NCI-H446 (cell line): ENCODE results near the gene PIGS.
"Not testable (repeated sequence)": the region's sequence is repeated elsewhere in the genome, so short reads cannot be mapped to it uniquely, and the experiment has no call there.

Experiments
- DNase-seq, 2 experiments: peaks; one replicate each; lab custom pipeline; 2025; lab: John Stamatoyannopoulos, UW

The PIGS gene

GRCh38 chr17:28578246-28579195, 7.2 kb upstream of the PIGS start:
- DNase-seq: no peak

DNA sequence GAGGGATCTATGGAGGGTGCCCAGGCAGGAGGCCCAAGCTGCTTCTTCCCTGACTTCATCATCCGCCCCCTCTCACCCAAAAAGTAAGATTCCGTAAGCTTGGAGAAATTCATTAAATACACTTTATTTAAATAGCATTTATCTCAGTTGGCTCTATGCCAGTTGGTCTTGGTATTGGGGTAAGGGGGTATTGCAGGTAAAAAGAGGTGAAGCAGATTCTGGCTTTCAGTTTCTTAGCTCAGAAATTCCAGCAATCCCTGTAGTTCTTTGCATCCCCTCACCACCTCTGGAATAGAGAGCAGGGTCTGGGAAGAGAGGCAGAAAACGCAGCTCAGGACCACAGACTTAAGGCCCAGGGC, 6.1 kb upstream of the PIGS start:
- no peak for DNase-seq

GRCh38 chr17:28576758-28577465, 5.6 kb upstream of the PIGS start, which contains the start of gene ALDOC:
Gene ALDOC, minus strand, starts transcription at chr17:28576895. Its CDS starts 1,363 bp downstream, at chr17:28575532.
- peak; percentile 51 to 82 for DNase-seq

DNA sequence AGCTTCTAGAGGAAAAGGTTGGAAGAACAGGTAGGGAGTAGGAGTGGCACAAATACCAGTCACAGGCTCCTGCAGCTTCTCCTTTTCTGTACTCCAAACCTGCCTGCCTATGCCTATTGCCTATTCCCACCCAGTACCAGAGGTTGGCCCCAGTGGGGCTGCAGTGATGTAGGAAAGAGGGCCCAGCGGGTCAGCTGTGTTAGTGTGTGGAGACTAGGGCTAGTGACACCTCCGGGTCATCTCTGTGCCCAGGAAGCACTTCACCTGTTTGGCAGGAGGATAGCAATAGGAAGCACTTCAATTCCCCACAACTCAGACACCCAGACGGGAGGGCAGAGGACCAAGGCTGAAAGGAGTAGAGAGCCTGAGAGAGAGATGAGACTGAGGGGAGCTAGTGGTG, 4.7 kb upstream of the PIGS start:
- DNase-seq: not testable (repeated sequence)

GRCh38 chr17:28575126-28575795, 3.9 kb upstream of the PIGS start:
- DNase-seq: peak in 1 of 2 experiments; percentile 15

- no peak for DNase-seq
These were observed 3.2 kb upstream of the PIGS start for GRCh38 chr17:28574526-28574925.

GRCh38 chr17:28573966-28574480, 2.7 kb upstream of the PIGS start:
- no peak for DNase-seq

- no peak for DNase-seq
These were observed 2.2 kb upstream of the PIGS start for GRCh38 chr17:28573521-28573920.

DNA sequence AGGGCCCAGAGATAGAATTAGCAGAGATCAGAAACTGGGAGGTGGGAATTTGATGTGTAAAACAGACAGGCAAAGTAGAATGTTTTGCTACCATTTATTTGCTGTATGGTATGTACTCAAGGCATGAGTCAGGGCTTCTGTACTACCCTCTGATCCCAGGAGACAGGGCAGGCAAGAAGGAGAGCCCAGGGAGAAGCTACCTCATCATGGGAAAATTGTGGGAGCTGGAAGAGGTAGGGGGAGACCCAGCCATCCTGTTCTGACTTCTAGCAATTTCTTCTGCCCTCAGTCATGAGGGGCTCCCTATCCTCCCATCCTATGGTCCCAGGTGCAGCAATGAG, 1.7 kb upstream of the PIGS start:
- no peak for DNase-seq

- DNase-seq: no peak
These were observed 1.1 kb upstream of the PIGS start for GRCh38 chr17:28572259-28573039.

- no peak for DNase-seq
These were observed 486 bp downstream of the PIGS start for GRCh38 chr17:28570716-28571360.

DNA sequence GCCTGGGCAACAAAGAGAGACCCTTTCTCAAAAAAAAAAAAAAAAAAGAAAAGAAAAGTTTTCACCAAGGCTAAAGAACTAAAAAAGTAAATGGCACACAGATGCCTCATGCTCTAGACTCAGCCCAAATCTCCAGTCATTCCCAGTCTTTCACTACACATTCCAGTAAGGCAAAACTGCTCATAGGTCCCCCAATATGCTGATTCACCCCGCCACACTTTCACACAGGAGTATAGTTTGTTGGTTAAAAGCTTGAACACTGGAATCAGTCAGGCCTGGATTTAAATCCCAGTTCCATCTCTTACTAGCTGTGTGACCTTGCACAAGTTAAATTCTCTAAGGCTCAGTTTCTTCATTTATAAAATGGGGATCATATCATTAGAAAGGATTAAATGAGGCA, 1.9 kb downstream of the PIGS start:
- DNase-seq: no peak

GRCh38 chr17:28567604-28568003, 3.7 kb downstream of the PIGS start:
- no peak for DNase-seq

DNA sequence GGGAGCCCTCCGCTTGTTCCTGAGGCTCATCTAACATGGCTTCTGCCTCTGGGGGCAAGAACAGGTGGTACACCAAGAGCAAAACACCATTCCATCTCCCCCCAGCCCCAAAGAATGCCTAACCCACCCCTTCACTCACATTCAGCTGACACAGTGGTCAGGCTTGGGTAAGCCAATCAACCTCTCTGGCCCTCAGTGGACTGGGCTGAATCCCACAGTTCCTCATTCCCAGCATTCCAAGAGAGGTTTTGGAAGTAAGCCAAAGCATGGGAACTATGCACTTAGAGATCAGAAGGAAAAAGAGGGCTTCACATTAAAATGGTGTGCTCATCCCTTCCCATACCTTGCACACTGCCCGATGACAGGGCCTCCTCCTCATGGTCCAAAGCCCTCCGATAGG, 7.8 kb downstream of the PIGS start:
- DNase-seq: no peak

GRCh38 chr17:28555022-28555421, 16.3 kb downstream of the PIGS start:
- DNase-seq: no peak

DNA sequence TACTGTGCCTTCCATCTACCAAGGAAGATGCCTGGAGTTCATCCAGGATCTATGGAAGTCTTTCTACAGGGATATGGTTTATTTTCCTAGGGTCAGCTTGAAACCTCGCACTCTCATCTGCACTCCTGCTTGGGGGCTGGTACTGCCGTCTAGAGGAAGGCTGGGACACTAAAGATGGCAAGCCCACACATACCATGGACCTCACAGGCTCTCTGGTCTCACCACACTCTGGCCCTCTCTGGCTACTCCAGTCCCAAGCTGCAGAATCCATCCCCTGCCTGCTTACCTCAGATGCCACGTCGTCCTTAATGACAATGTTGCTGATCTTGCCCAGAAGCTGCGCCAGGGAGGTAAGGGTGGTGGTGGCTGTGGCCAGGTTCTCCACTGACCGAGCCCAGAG, 16.8 kb downstream of the PIGS start:
- DNase-seq: no peak

GRCh38 chr17:28553000-28553505, 18.3 kb downstream of the PIGS start:
- DNase-seq: no peak

- peak in 1 of 2 experiments; percentile 78 for DNase-seq
These were observed 18.9 kb downstream of the PIGS start, which contains the start of gene UNC119 for GRCh38 chr17:28552176-28552999. Gene UNC119, minus strand, starts transcription at chr17:28552624. Its CDS starts 67 bp downstream, at chr17:28552557.

- no peak for DNase-seq
These were observed 19.7 kb downstream of the PIGS start for GRCh38 chr17:28551421-28552175.
